Stimulated activated CD8-positive, alpha-beta memory T cell treated with anti-CD3 and anti-CD28 coated beads, Interleukin-15, amount 100 ng/mL, for 48 hours (primary cell): ENCODE data around the gene ATP11A.
"Not testable (repeated sequence)": the region's sequence is repeated elsewhere in the genome, so short reads cannot be mapped to it uniquely, and the experiment has no call there.

ENCODE experiments used
- DNase-seq, 2 donors: peaks; one replicate each; pipeline ENCODE4 v3.0.0-alpha.2; 2020; ENCODE audit warnings: low read depth in 2 of 2

Gene ATP11A

DNA sequence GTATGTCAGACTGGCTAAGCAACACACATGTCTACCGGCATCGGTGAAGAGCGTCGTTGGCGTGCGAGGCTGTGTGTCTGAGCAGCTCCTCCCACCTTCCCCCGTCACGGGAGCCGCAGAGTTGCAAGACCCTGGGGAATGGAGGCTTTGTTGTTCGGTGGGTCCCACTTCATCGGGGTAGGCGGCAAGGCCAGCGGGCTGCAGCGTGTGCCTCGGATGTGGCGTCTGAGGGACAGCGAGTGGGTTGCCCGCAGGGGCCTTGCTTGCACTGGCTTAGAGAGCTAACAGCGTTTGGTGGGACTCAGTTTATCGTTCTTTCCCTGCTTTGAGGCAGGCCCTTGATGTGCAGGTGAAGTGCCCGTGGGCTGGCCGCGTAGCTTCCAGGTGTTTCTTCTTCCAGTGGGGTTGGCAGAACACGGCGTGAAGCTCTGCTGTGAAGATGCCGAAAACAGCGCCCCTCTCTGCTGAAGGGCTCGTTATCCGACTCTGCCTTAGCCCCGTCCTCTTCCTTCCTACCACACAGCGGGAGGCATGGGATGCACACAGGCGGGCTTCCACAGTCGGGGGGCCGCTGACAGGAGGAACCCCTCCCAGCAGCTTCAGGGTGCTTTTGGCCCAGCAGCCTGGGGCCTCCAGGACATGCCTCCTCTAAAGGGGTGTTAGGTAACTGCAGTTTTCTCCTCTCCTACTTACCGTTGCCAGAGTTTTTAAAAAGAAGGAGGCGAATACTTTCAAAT is 85.2 kb downstream of the ATP11A start:
- DNase-seq: no peak

- no peak for DNase-seq
Observed at GRCh38 chr13:112775791-112776279, 86.0 kb downstream of the ATP11A start.

- no peak for DNase-seq
Observed at GRCh38 chr13:112776354-112776753, 86.5 kb downstream of the ATP11A start.

DNA sequence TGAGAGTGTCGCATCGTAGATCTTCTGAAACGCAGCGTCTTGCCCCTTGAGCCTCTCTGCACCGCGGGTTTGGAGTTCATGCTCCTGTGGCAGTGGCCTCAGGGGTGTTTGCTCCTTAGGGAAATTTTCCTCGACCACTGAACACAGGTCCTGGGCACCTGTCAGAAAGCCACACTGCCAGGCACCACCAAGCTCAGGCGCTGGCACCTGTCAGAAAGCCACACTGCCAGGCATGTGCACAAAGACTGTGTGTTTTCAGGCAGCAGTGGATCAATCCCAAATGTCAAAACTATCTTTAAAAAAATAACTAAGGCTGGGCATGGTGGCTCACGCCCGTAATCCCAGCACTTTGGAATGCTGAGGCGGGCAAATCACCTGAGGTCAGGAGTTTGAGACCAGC is 87.1 kb downstream of the ATP11A start:
- no peak for DNase-seq

DNA sequence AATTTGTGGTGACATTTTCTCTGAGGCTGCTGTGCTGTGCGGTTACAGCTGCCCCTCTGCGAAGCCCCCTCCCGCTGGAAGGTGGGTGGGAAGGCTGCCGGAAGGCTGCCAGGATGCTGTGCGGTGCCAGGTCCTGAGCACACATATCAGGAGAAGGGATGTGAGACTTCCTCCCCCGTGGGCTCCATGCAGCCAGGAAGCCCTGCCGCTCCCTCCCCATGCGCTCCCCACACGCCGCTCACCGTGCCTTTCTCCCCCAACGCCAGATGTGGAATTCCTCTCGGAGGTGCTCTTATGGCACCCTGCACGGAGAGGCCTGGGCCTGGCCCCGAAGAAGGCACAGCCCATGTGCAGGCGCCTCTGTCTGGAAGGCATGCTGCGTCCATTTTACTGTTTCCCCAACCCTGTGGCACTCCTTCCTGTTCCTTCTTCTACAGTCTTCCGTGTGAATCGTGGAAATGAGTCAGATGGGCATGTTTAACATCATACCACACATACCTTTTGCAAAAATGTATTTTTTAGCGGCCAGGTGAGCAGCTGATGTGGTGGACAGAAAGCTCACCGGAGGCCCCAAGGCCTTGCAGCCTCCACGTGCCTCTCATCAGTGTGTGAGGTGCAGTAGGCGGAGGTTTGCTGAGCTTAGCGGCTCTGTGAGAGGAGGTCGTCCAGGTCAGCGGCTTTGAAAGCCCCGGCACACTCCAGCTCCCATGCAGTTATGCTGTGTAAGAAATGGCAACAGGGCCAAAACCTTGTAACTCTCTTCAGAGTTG is 88.0 kb downstream of the ATP11A start:
- no peak for DNase-seq

- DNase-seq: no peak
Observed at GRCh38 chr13:112779856-112780604, 90.2 kb downstream of the ATP11A start.

- DNase-seq: no peak
Observed at GRCh38 chr13:112781287-112781686, 91.4 kb downstream of the ATP11A start.

GRCh38 chr13:112781881-112782361 is 92.1 kb downstream of the ATP11A start:
- DNase-seq: no peak

GRCh38 chr13:112782429-112783010 is 92.7 kb downstream of the ATP11A start:
- no peak for DNase-seq

DNA sequence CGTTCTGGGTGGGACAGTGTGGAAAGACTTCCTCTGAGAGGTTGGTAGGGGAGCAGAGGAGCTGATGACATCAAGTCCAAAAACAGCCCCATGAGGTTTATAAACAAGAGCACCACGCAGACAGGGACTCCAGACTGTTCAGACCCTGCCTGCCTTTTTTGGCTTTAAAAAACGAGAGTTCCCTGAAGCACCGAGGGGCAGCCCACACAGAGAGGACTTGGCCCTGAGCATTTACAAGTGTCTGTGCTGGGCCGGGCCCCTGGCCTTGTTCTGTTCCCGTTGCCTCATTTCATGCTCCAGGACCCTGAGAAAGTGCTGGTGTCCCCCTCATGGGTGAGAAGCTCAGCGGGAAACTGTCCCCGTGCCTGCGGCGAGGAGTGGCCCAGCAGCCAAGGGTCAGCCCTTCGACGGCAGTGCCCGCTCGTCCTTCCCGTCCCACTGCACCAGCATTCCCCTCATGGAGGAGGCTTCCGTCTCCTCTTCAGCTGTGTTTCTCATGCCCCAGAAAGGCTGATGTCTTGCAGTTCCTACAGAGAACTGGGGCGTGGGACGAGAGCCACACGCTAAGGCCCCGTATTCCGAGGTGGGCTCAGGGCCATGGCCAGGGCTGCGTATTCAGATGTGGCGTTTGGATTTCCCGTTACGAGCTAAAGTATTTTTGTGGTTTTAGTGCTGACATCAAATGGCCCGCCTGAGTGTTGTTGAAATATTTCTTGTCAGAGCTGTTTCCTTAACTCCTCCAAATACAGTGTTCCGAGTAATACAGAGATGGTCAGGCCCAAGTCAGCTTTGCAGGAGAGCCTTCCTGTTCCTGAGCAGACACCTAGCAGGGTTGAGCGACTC is 93.5 kb downstream of the ATP11A start:
- DNase-seq: no peak

DNA sequence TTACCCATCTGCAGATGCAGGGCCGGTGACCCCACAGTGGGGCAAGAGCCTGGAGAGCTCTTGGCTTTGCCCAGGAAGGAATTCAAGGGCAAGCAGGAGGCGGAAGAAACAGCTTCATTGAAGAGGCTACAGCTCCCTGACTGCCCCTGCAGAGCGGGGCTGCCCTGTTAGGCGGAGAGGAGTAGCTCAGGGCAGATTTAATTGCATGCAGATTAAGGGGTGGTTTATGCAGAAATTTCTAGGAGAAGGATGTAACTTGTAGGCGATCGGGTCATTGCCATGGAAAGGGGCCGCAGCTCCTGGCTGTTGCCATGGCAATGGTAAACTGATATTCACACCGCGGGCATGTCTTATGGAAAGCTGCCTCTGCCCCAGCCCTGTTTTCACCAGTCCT is 94.1 kb downstream of the ATP11A start:
- no peak for DNase-seq

DNA sequence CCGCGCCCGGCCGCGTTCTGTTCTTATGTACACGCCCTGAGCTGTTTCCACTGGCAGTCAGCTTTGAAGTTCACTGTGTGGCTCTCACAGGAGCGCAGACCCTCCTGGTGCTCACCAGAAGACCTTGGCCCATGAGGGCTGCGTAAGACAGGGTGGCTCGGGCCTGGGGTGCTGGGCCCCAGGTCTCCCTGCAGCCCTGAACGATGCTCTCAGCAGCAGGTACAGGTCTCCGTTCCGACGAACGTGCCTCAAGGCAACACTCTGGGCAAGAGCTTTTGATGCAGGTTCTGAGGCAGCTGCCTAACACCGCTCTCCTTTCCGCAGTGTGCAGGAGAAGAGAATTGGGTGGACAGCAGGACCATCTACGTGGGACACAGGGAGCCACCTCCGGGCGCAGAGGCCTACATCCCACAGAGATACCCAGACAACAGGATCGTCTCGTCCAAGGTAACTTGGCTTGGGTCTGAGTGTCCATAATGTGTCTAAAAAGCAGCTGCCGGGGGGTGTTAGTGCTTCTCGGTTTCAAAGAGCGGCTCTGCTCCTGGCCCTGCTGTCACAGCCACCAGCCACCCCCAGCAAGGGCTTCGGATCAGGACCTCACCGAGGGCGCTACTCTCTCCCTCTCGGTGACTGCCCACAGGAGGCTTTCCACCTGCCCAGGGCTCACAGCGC is 95.1 kb downstream of the ATP11A start:
- DNase-seq: no peak

- DNase-seq: no peak
Observed at GRCh38 chr13:112785483-112785856, 95.6 kb downstream of the ATP11A start.

DNA sequence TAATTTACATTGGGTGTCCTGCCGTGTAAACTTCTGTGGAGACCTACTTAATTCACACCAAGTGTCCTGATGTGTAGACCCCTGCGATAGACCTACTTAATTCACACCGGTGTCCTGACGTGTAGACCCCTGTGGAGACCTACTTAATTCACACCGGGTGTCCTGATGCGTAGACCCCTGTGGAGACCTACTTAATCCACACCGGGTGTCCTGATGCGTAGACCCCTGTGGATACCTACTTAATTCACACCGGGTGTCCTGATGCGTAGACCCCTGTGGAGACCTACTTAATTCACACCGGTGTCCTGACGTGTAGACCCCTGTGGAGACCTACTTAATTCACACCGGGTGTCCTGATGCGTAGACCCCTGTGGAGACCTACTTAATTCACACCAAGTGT is 97.0 kb downstream of the ATP11A start:
- not testable (repeated sequence) for DNase-seq

DNA sequence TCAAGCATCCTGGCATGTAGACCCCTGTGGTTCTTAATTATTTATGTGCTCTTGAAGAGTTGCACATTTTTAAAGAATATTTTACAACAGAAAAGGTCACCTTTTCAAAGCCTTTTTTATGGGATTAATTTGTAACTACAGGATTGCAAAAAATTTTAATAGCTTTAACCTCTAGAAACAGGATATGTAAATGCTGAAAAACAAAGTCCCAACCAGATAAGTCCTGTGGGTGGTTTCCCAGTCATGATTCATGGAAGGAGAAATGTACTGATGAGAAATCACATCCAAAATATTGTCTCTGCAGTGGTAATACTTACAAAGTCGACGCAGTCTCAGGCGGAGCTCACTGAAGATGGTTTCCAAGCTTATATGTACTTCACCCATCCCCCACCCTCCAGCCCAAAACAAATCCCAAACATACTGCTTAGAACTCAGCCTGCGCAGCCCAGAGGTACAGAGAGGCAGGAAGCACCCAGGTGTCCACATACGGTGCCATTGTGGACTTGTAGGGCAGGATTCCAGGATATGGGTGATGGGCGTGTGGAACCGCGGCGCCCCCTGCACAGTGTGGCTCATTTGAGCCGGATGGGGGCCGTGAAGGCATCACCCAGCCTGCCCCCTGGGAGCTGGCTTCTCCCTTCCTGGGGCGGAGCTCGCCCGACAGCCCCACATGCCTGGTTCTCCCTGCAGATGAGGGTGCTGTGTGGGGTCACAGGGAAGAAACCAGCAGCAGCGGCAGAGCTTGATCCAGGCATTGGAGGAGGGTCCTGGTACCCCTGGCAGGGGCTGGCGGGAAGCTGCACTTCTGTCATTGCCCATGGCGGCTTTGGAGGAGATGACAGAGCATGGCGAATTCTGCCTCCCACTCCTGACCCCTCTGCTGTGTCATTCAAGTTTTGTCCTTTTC is 101.2 kb downstream of the ATP11A start:
- DNase-seq: no peak

DNA sequence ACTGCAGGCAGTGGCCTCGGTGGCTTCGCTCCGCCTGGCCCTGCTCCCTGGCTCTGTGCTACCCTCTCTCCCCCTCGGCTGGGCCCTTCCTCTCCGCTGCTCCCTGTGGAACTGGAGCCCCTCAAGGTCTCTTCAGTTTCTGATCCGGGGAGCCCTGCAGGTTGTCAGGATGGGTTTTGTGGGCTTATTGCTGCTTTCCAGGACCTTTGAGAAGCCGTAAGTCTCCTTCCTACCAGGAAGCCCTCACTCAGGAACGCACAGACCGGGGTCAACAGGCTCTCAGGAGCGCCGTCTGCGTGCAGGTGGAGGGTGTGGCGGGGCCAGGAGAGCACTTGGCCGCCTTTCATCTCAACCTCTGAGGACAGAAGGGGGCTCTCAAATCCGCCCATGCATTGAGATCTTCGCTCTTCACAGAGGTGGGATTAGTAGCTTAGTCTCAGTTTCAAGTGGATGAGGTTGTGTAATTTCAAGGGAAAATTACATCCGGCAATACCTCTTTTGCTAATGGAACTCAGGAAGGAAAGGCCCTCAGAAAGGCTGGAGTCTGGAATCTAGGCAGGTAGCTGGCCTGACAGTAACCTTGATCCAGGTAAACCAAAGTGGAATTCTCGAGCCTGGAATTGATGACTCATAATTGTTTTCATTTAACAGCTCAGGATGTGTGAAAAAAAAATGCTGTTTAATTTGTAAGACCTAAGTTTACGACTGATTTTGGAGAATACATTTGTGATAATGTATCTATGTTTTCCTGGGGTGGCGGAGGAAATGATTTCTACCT is 102.0 kb downstream of the ATP11A start:
- DNase-seq: no peak

DNA sequence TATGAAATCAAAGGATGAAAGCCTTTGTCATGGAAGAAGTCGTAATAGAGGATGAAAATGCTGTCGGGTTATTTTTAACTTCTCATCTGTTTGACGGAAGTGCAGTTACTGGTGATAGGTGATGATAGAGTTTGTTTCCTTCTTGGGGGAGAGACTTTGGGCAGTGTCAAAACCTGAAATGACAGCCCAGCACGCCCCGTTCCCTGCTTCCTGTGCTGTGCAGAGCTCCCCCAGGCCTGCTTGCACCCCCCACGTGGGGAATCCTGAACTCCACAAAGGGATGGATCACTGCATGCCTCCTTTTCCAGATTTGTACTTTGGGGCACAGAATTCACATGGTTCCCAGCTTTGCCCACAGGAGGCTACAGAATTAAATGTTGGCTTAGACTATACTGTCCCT is 102.7 kb downstream of the ATP11A start:
- no peak for DNase-seq
